Left colon (tissue), 2 donors: Measurements from ENCODE around the gene ZNF552. TPM values are rescaled to one million over a fixed set of nuclear protein-coding genes. Genes with fewer than 3 reads are reported as not detected.
"Not testable (repeated sequence)": the region's sequence is repeated elsewhere in the genome, so short reads cannot be mapped to it uniquely, and the experiment has no call there.

Experiments used
- ATAC-seq: fragments of 200-7000 bp; cut with Tn5 transposase; one replicate; pipeline ENCODE4 v1.9.1; 2020; ENCODE audit warnings: mild to moderate bottlenecking, moderate library complexity
- DNase-seq, 2 donors: peaks; one replicate each; pipeline ENCODE4 v3.0.0-alpha.2; 2020
- intact Hi-C, 2 donors: fragments of 100-400 bp; cut with DNase I in 1 of 2; cut with micrococcal nuclease in 1 of 2; formaldehyde crosslinking; loops; one replicate each; pipeline versions ENCODE4 v1.11.2 to v1.14.0; 2022; cut with DNase I, micrococcal nuclease
- long read RNA-seq: library from polyadenylated mRNA; unstranded; transcript quantifications from one replicate; pipeline ENCODE4 v2.0.0, GENCODE V29; 2021
- total RNA-seq, 2 donors: library from RNA; stranded (reverse); fragmentation: NEBNext Ultra II Directional; extraction: Animal tissue kit (Norgen Biotek cat#: 25700); gene quantifications; one replicate each; pipeline ENCODE4 v1.2.1, GENCODE V29; 2021
- donor health status: DM: no; HTN: no; CAD: no.
- donor health status: DM: yes; HTN: yes; CAD: no.

Gene ZNF552
- 10 to 100 TPM; 24.1 to 31.7 TPM for total RNA-seq
- long read RNA-seq, transcript ZNF552-201 (3 exons, 2,352 nt), result major isoform, 5 of 13 reads
- long read RNA-seq, partial matches to known transcripts, result 1 of 13 reads
- long read RNA-seq, other reads (novel, unspliced or antisense), result 6 of 13 reads

DNA sequence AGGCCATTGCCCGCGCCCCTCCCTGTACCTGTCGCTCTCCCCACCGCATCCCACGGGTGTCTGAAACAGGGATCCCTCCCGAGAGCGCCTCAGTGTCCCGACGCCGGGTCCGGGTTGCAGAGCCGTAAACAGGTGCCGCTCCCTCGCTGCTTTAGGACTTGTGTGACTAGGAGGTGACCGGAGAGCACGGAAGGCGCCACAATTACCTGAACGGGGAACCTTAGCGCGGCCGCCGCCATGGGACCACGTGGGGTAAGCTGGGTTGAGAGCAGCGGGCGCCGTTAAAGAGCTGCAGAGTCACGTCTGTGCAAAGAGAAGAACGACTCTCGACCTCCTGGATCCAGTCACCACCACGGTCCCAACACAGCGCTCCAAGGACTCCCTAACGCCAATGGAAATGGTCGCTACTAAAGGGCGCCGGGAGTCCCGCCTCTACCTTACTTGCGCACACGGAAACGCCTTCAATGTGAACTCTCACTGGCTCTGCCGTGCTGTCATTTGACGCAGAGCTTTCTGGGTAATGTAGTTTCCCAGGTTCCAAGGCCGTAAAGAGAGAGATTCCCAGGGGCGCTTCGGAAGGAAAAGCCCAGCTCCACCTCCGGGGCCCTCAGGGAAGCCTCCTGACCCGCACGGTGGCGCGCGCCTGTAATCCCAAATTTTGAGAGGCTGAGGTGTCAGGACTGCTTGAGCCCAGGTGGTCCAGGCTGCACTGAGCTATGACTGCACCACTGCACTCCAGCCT is at the start of gene ZNF552:
ZNF552 (minus strand) TSS at position 409 of the 742 bp plus-strand sequence; CDS start at position 239, 170 bp downstream.
- peak; percentile 89 to 90 for DNase-seq

DNA sequence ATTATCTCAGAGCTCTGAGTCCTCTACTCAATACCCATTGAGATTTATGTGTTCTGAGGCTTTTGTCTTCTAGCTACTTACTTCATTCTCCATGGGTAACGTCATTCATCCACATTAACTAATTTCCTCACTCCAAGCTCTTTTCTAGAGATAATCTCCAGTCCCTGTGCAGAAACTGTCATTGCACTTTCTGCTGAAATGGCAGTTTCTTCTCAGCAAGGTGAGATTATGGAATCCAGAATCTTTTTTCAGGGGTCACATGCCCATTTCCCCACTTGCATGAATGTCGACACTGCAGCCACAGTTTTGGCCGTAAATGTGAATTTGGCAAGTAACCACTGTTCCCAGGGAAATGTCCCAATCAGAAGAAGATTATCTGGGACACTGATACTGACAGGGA is 47.6 kb upstream of the ZNF552 start:
- intact Hi-C loops, DNase-seq, ATAC-seq: not testable (repeated sequence)

More for the DNA sequence above, at the start of gene ZNF552:
- intact Hi-C loops, result no loop called here
- peak; percentile 82 for ATAC-seq

DNA sequence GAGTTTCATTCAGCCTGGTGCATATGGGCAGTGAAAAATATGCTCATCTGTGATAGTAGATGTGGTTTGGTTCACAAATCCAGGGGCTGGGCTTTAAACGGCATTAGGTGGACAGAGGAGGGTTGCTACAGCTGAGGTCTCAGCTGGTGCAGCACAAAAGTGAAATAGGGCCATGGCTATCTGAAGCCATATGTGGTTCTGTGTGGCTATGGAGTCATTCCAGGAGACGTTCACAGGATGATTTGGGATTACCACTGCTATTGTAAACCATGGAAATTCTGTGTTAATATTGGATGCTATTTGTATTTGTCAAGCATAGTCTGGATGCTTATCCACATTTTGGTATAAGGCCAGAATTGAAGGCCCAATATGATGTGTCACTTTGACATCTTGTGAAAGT is 39.4 kb upstream of the ZNF552 start:
- intact Hi-C loops, ATAC-seq, DNase-seq: not testable (repeated sequence)

DNA sequence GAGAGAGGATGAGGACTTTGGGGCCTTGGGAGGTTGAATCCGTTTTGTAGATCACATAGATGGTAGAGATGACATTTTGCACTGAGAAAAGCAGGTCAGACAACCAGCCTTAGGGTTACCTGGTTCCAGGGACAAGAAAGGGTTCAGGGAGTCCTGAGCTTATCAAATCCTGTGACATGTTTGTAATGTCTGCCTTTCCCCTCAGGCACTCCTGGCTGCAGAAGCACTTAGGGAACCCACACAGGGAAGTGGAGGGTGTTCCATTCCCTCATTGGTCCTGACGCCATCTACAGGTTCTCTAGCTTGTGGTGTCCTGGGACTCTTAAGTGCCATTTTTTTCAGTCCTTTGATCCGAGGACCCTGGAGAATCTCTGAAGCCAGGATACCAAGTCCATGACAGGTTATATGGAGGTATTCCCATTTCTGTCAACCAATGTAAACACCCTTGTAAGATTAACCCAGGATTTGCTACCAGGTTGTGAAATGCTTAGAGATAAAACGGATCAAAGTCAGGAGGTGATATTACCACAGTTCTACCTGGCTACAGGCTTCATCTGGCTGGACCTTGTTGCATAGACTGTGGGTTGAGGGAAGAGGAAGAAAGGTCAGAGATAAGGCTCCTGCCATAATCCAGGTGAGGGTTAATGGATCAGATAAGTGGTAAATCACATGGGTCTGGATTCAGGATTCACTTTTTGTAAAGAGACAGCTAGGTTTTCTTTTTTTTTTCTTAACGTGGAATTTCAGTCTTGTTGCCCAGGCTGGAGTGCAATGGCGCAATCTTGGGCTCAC is 37.3 kb upstream of the ZNF552 start:
- DNase-seq, ATAC-seq: not testable (repeated sequence)

DNA sequence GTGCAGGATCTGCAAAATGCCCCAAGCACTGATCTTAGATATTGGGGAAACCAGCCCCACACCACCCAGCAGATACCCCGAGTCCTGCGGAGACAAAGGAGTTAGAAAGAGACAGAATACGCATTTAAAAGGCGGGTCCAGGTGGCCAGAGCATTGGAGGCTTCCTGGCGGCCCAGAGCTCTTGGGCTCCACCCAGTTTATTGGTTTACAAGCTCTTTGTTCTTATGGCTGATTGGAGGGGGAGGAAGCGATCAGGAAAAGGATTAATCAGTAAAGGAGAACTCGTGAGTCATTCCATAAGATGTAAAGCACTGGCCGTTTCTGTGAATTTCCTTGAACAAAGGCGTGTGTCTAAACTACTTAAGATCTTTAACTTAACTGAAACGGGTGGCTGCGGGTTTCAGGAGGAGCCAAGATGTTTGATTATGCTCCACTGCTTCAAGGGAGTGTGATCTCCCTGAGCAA is 35.9 kb upstream of the ZNF552 start:
- DNase-seq (peak; percentile 67 to 77), ATAC-seq (peak; percentile 84)
- intact Hi-C loops, result no loop called here

More for the DNA sequence above, 37.3 kb upstream of the ZNF552 start:
- intact Hi-C loops, result not testable (repeated sequence)

DNA sequence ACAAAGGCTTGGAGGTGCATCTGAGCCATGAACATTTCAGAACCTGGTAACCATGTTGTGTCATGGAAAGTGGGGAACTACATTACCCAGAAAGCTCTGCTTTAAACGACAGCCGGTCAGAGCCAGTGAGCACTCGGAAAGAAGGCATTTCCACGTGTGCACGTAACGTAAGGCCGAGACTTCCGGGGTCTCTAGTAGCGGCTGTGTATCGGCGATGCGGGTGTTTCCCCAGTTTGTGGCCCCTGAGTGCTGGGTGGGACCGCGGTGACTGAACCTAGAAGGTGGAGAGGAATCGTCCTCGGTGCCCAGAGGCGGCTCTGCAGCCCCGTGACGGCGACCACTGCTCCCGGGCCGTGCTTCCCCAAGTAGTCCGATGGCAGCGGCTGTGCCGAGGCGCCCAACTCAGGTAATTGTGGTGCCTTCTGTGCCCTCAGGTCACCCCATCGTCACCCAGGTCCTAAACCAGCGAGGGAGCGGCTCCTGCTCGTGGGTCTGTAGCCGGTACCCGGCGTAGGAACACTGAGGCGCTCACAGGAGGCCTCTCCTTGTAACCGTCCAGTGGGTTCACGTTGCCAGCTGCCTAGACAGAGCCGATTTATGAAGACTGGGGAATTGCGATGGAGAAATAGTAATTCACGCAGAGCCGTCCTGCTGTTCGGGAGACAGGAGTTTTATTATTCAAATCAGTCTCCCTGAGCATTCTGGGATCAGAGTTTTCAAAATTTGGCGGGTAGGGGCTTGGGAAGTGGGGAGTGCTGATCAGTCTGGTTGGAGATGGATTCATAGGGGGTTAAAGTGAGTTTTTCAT is 35.2 kb upstream of the ZNF552 start, which contains the start of gene ZNF587:
ZNF587 (plus strand) TSS at position 194 of the 808 bp plus-strand sequence; CDS start at position 374, 180 bp downstream.
- intact Hi-C loops, result not testable (repeated sequence)
- peak; percentile 88 for ATAC-seq
- peak; percentile 78 to 81 for DNase-seq

DNA sequence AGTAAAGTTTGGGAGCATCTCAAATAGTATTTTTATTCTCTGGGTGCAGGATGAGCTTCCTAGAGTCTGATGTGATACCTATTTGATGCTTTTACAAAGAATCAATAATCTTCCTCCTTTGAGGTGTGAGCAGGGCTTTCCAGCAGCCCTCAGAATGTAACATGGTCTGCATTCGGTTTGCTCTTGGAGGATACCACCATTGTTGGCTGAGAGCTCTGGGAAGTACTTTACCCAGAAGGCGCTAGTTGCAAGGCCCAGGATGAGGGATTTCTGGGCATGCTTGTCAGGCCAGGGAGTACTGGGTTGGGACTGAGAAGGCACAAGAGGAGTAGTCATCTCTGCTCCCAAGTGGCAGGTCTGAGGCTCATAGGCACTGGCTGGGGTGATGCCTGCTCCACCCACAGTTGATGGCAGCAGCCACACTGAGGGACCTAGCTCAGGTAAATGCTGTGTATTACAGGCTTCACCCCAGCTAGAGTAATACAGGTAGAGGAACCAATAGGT is 34.5 kb upstream of the ZNF552 start:
- ATAC-seq, intact Hi-C loops, DNase-seq: not testable (repeated sequence)

DNA sequence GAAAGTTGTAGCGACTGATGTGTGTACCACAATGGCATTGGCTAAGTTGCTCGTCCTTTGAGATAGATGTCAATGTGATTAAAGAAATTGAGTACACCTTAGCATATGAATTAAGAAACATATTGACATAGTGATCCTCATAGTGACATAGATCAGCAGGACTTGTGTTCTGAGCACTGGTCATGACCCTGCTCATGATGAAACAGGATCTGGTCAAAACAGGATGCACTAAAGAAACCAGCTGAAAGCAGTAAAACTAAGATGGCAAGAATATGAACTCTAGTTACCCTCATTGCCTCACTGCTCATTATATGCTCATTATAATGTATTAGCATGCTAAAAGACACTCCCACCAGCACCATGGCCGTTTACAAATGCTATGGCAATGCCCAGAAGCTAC is 32.5 kb upstream of the ZNF552 start:
- ATAC-seq, DNase-seq, intact Hi-C loops: not testable (repeated sequence)

DNA sequence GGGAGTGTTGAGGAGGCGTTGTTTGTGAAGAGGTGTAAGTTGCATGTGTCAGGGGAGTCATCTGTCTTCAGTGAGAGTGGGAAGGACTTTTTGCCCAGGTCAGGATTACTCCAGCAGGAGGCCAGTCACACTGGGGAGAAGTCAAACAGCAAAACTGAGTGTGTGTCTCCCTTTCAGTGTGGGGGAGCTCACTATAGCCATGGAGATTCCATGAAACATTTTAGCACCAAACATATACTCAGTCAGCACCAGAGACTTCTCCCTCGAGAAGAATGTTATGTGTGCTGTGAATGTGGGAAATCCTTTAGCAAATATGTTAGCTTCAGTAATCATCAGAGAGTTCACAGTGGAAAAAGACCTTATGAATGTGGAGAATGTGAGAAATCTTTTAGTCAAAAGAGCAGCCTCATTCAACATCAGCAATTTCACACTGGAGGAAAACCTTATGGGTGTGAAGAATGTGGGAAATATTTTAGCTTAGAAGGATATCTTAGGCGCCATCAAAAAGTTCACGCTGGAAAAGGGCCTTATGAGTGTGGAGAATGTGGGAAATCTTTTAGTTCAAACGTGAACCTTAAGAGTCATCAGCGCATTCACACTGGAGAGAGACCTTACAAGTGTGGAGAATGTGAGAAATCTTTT is 26.5 kb upstream of the ZNF552 start:
- intact Hi-C loops, result no loop called here
- ATAC-seq (no peak), DNase-seq (no peak)

DNA sequence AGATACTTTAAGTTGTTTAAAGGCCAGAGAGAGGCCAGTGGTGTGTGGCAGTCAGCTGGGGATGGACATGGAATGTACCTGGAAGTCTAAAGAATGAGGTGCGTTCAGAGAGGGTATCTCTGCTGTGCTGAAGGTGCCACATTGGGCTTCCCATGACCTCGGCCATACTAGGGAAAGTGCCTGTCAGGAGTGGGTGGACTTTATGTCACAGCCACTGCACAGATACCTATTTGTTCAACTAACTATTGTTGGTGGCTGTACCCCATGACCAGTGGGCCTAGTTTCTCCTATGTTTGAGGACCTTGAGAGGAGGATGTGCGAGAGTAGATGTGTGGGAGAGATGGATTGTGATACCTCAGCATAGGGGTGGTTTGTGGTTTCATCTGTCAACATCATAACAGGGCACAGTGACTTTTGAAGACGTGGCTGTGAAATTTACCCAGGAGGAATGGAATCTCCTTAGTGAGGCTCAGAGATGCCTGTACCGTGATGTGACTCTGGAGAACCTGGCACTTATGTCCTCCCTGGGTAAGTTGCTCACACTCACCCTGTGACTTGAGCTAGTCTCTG is 24.0 kb upstream of the ZNF552 start:
- intact Hi-C loops, DNase-seq, ATAC-seq: not testable (repeated sequence)

DNA sequence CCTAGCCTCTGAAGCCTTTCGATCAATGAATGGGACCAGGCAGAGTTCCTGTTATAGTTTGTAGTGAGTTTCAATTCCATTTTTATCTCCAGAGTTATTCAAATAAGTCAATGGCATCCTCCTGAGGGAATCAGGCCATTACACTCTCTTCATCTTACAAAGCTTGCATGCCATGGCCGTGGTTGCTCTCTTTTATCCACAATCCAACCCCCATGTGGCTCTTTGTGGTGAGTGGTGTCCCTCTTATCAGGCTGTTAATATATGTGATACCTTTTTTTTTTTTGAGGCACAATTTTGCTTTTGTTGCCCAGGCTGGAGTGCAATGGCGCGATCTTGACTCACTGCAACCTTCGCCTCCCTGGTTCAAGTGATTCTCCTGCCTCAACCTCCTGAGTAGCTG is 22.3 kb upstream of the ZNF552 start:
- ATAC-seq, intact Hi-C loops: not testable (repeated sequence)

DNA sequence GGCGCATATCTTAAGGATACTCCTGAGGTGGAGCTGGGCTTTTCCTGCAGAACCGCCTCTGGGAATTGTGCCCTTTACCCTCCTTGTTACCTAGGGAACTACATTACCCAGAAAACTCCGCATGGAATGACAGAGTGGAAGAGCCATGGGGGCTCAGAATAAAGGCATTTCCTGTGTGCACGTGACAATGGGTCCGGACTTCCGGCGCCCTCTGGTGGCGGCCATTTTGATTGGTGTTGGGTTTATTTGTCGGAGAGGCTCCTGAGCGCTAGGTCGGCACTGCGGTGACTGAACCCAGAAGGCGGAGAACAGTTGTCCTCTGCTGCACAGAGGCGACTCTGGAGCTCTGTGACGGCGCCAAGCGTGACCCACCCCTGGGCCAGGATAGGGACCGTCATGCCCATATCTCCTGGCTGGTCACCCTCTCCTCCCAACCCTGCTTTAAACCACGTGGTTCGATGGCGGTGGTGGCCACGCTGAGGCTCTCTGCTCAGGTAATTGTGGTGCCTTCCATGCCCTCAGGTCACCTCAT is 15.4 kb upstream of the ZNF552 start, which contains the start of gene ZNF587B:
ZNF587B (plus strand) TSS at position 229 of the 532 bp plus-strand sequence; CDS start at position 459, 230 bp downstream.
- peak; percentile 74 for ATAC-seq
- DNase-seq, result peak in 1 of 2 donors; percentile 60
- intact Hi-C loops, result no loop called here

More for the DNA sequence above, 22.3 kb upstream of the ZNF552 start:
- not testable (repeated sequence) for DNase-seq

DNA sequence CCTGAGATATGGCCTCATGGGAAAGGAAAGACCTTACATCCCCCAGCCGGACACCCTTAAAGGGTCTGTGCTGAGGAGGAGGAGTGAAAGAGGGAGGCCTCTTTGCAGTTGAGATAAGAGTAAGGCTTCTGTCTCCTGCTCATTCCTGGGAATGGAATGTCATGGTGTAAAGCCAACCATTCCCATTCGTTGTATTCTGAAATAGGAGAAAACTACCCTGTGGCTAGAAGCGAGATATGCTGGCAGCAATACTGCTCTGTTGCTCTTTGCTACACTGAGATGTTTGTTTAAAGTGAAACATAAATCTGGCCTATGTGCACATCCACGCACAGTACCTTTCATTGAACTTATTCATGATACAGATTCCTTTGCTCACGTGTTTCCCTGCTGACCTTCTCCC is 14.6 kb upstream of the ZNF552 start:
- intact Hi-C loops, result no loop called here
- ATAC-seq (no peak), DNase-seq (no peak)

DNA sequence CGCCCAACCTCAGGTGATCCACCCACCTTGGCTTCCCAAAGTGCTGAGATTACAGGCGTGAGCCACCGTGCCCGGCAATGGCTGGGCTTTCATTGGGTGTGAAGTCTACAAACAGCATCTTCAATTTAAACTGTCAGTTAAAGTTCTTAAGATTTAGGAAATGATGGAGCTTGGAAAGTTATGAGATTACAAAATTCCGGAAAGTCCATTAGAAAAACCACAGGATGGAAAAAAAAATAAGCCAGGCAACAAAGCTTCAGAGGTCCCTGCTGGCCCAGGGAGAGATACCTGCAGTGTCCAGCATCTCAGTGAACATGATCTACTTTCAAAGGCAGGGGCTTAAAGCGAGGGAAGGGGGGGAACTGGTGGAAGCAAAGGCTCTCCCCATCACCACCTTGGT is 10.8 kb upstream of the ZNF552 start:
- ATAC-seq (no peak), DNase-seq (no peak)
- intact Hi-C loops, result no loop called here

DNA sequence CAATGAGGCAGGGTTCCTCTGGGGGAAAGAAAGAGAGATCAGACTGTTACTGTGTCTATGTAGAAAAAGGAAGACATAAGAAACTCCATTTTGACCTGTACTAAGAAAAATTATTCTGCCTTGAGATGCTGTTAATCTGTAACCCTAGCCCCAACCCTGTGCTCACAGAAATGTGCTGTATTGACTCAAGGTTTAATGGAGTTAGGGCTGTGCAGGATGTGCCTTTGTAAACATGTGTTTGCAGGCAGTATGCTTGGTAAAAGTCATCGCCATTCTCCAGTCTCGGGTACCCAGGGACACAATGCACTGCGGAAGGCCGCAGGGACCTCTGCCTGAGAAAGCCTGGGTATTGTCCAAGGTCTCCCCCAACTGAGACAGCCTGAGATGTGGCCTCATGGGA is 8.9 kb upstream of the ZNF552 start:
- not testable (repeated sequence) for ATAC-seq, DNase-seq

DNA sequence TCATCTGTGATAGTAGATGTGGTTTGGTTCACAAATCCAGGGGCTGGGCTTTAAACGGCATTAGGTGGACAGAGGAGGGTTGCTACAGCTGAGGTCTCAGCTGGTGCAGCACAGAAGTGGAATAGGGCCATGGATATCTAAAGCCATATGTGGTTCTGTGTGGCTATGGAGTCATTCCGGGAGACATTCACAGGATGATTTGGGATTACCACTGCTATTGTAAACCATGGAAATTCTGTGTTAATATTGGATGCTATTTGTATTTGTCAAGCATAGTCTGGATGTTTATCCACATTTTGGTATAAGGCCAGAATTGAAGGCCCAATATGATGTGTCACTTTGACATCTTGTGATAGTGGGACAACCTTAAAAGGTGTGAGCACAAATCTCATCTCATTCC is 8.4 kb upstream of the ZNF552 start:
- ATAC-seq, intact Hi-C loops, DNase-seq: not testable (repeated sequence)

More for the DNA sequence above, 8.9 kb upstream of the ZNF552 start:
- intact Hi-C loops, result not testable (repeated sequence)

DNA sequence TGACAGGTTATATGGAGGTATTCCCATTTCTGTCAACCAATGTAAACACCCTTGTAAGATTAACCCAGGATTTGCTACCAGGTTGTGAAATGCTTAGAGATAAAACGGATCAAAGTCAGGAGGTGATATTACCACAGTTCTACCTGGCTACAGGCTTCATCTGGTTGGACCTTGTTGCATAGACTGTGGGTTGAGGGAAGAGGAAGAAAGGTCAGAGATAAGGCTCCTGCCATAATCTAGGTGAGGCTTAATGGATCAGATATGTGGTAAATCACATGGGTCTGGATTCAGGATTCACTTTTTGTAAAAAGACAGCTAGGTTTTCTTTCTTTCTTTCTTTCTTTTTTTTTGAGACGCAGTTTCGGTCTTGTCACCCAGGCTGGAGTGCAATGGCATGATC is 6.8 kb upstream of the ZNF552 start:
- intact Hi-C loops, DNase-seq: not testable (repeated sequence)
- ATAC-seq, result peak; percentile 52
